ENCODE data around the gene LGSN. TPM values are rescaled to one million over a fixed set of nuclear protein-coding genes. Genes with fewer than 3 reads are reported as not detected.
A peak's percentile ranks its signal among the peaks of the same experiment; 100 is the strongest.

LGSN gene
- total and polyA plus RNA-seq, 2 of the 8 experiments (the other 6 are each of a cell fraction or from before 2014, with no cell fraction given): 0.08 TPM; not detected in 1

DNA sequence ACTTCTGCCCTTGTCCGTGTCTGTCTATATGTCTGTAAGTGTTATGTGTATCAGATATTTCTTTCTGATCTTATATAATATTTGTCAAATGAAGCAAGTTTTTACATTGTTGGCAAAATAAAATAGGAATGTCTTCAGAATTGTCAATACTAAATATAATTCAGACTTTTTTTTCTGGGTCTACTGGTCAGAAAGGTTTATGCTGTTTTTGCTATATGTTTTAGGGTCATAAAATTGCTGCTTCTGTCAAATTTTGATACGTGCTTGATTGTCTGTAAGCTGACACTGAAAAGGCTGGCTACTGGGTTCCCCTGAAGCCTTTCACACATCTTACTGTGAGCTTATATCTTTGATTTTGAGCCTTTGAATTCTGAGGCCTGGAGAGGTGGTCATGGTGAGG, 20.1 kb downstream of the LGSN start:
- Histone ChIP-seq H3K4me3 (ENCODE audit: extremely low read depth in 1 of 4, insufficient read depth in 2 of 4, low read depth in 3 of 4, low read length in 4 of 4) (no peak overlapping the region), H3K9me3 (ENCODE audit: insufficient read depth in 2 of 2, low read depth in 1 of 2, low read length in 1 of 2) (no peaks in the 10 kb centered on the region), H3K4me1 (replicated peaks in 1 of 4; ENCODE audit: control insufficient read depth in 3 of 4, insufficient read depth in 4 of 4, low read length in 3 of 4) (no peaks in the 10 kb centered on the region), H2BK120ac (replicated peaks; ENCODE audit: low read depth, low read length) (no peak overlapping the region), H2AK5ac (ENCODE audit: low read depth, low read length) (no peak overlapping the region), H3K14ac (ENCODE audit: insufficient read length) (no peak overlapping the region), H2BK5ac (ENCODE audit: low read depth, low read length) (no peak overlapping the region), H3K23ac (ENCODE audit: insufficient read length) (no peak overlapping the region), H4K5ac (ENCODE audit: insufficient read length, low read depth, low read length) (no peak overlapping the region), H2BK12ac (ENCODE audit: low read depth, low read length) (no peak overlapping the region), H3K23me2 (ENCODE audit: low read depth, low read length) (no peaks in the 10 kb centered on the region), H3K27me3 (replicated peaks in 1 of 4; ENCODE audit: control insufficient read depth in 3 of 4, extremely low read depth in 1 of 4, insufficient read depth in 3 of 4, low read length in 3 of 4) (no peaks in the 10 kb centered on the region), H3K79me2 (ENCODE audit: control insufficient read depth in 1 of 2, insufficient read depth in 2 of 2, low read length in 2 of 2) (no peaks in the 10 kb centered on the region), H4K91ac (replicated peaks; ENCODE audit: insufficient read length, low read length) (no peak overlapping the region), H3K4ac (replicated peaks; ENCODE audit: insufficient read length, low read depth, low read length) (no peak overlapping the region), H3K9ac (replicated peaks in 1 of 4; ENCODE audit: extremely low read depth in 1 of 4, low read depth in 3 of 4, low read length in 3 of 4) (no peak overlapping the region), H3K27ac (ENCODE audit: low read depth, low read length) (no peak overlapping the region), H3K79me1 (ENCODE audit: low read depth, low read length) (no peaks in the 10 kb centered on the region), H2BK15ac (ENCODE audit: low read length) (no peak overlapping the region), H3K56ac (replicated peaks; ENCODE audit: insufficient read length, low read depth, low read length) (no peak overlapping the region), H3K18ac (ENCODE audit: extremely low read depth, low read length) (no peak overlapping the region), H4K8ac (ENCODE audit: extremely low read depth, insufficient read depth, low read length) (0 out of 2 replicates have a peak overlapping the region, but pooled peaks have one; percentile 68), H3K4me2 (ENCODE audit: insufficient read depth in 1 of 2, low read depth in 2 of 2, low read length in 2 of 2) (no peak overlapping the region), H2AFZ (ENCODE audit: low read length) (no peak overlapping the region), H2BK20ac (ENCODE audit: low read length) (no peak overlapping the region), H3K36me3 (ENCODE audit: control insufficient read depth in 2 of 4, insufficient read depth in 4 of 4, low read length in 3 of 4) (no peaks in the 10 kb centered on the region), H4K20me1 (replicated peaks in 1 of 2; ENCODE audit: control insufficient read depth in 1 of 2, insufficient read depth in 2 of 2, low read length in 2 of 2) (no peaks in the 10 kb centered on the region)
- no peak for FAIRE-seq
- no peak for TF ChIP-seq RXRA (IDR thresholded peaks at IDR 0.05; ENCODE audit: insufficient read depth, low read depth, low read length)
- TF ChIP-seq RAD21 (IDR thresholded peaks at IDR 0.05 in 1 of 2, conservative IDR thresholded peaks at IDR 0.05 in 1 of 2; ENCODE audit: low read depth in 2 of 2, low read length in 2 of 2): no peak
- TF ChIP-seq KDM4A (IDR thresholded peaks at IDR 0.05; ENCODE audit: low read depth, low read length, severe bottlenecking): no peak
- no peak for TF ChIP-seq EP300 (IDR thresholded peaks at IDR 0.05; ENCODE audit: borderline replicate concordance in 1 of 2, low read depth in 2 of 2, low read length in 2 of 2)
- no peak for TF ChIP-seq BRCA1 (IDR thresholded peaks at IDR 0.05; ENCODE audit: low read depth, low read length)
- no peak for TF ChIP-seq RFX5 (IDR thresholded peaks at IDR 0.05; ENCODE audit: borderline replicate concordance, low read depth, low read length)
- TF ChIP-seq TBP (IDR thresholded peaks at IDR 0.05; ENCODE audit: low read depth, low read length): no peak
- TF ChIP-seq JUN (IDR thresholded peaks at IDR 0.05; ENCODE audit: low read depth, low read length): no peak
- no peak for TF ChIP-seq KDM5A (IDR thresholded peaks at IDR 0.05; ENCODE audit: low read length)
- no peak for TF ChIP-seq TCF12 (IDR thresholded peaks at IDR 0.05; ENCODE audit: low read depth, low read length)
- no peak for TF ChIP-seq BCL11A (IDR thresholded peaks at IDR 0.05; ENCODE audit: low read depth in 2 of 2, low read length in 2 of 2)
- no peak for TF ChIP-seq CTBP2 (IDR thresholded peaks at IDR 0.05; ENCODE audit: borderline replicate concordance, insufficient read depth, insufficient read length, low read length)
- TF ChIP-seq BACH1 (IDR thresholded peaks at IDR 0.05; ENCODE audit: low read length): no peak
- ChIA-PET POLR2A (ENCODE audit: partially characterized antibody) (no interaction called here), CTCF (ENCODE audit: partially characterized antibody) (interaction anchor here (1.0 to 1.8 kb wide), 3 partner anchors 8 to 205 kb away, joined by 3 to 7 read pairs (median 3); no protein-coding TSS in a partner anchor)
- WGBS, 2 experiments (ENCODE audit: extremely low coverage in 1 of 2, insufficient coverage in 1 of 2, insufficient read length in 1 of 2, insufficient replicate concordance in 2 of 2, low coverage in 1 of 2, low lambda C conversion rate in 2 of 2, missing lambda C conversion rate in 1 of 2): 95% methylated on average over 2 of the region's 2 CpGs; no CpG with 5 or more reads in 1 of the 2 experiments
- DNase-seq (ENCODE audit: low read depth in 1 of 2, low spot score in 2 of 2): no peak

All from H1 (cell line).